ENCODE measurements around the gene ADAMTS15. TPM values are rescaled to one million over a fixed set of nuclear protein-coding genes. Genes with fewer than 3 reads are reported as not detected.
"Not testable (repeated sequence)": the region's sequence is repeated elsewhere in the genome, so short reads cannot be mapped to it uniquely, and the experiment has no call there.

Gene ADAMTS15
- total RNA-seq, 1 donor from 2014 or later, result 34.4 TPM

DNA sequence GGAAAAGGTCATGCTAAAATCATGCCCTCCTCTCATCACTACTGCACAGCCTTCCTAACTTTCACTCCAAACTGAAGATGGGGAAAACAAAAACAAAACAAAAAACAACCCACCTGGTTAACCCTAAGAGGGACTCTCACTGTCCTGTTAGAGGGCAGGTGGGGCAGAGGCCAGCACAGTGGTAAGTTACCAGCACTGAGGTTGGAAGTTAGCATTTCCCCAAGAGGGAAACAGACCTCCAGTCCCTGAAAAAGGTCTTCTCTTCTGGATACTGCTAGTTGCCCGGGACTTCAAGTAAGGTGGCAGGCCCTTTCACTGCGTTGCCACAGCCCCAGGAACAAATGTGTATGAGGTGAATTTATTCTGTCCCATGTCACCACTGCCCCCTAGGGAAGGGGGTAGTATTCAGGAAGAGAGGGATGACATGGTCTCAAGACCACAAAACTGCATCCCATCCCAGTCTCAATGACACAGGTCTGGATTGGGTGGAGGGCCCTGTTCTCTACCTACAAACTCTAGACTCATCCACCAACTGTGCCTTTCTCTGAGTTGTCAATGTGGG lies 19.2 kb upstream of the ADAMTS15 start:
- DNase-seq, result no peak
- intact Hi-C loops (cut with micrococcal nuclease), result loop anchor here (10.0 kb wide), 1 partner anchor 214 kb away; no protein-coding TSS in a partner anchor
- ATAC-seq, result no peak

DNA sequence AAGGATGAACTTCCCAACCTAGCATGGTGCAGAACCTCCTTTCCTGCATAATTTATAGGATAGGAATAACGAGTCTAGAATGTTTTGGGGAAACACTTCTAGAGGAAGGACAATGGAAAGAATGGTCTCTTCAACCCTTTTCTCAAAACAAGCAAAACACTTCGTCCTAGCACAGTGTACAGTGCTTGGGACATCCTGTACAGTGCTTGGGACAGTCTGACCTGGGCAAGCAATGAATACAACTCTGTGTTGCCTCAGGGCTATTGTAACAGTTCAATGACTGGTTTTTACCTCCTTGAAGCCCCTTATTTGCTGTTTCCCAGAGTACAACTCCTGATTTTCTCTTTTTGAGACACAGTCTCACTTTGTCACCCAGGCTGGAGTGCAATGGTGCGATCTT lies 18.5 kb upstream of the ADAMTS15 start:
- DNase-seq (no peak), ATAC-seq (no peak)
- intact Hi-C loops (cut with micrococcal nuclease), result loop anchor here (10.0 kb wide), 2 partner anchors 215 to 465 kb away; no protein-coding TSS in a partner anchor

DNA sequence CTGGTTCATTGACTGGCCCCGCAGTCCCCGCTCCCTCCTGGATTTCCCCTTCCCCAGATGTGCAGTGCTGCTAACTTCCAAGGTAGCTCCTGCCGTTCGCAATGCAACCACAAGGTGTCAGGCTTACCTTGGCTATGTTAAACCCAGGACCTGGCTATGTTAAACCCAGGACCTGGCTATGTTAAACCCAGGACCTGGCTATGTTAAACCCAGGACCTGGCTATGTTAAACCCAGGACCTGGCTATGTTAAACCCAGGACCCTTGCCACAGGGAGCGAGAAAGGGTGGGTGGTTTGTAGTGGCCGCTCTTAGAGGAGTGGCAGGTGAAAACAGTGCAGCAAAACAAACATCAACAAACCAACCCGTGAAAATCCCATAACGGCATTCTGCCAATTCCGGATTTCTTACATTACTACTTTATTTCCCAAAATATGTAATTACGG lies 17.1 kb upstream of the ADAMTS15 start:
- peak; percentile 35 for ATAC-seq
- intact Hi-C loops (cut with micrococcal nuclease), result loop anchor here (10.0 kb wide), 1 partner anchor 463 kb away; no protein-coding TSS in a partner anchor
- DNase-seq, result peak; percentile 80

DNA sequence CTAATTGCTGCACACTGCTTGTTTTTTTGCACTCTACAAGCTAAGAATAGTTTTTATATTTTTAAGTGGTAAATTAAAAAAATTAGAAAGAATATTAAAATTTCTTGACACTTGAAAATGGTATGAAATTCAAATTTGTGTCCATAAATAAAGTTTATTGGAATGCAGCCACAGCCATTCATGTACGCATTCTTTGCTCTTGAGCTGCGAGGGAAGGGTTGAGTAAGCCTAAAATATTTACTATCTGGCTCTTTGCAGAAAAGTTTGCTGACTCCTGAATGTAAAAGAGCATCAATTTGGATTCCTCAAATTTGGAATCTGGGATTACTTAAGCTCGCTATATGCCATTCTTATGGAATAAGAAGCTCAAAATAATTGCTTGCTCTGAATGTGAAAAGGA lies 16.6 kb upstream of the ADAMTS15 start:
- intact Hi-C loops (cut with micrococcal nuclease), result loop anchor here (10.0 kb wide), 1 partner anchor 463 kb away; no protein-coding TSS in a partner anchor
- ATAC-seq, result no peak
- no peak for DNase-seq

DNA sequence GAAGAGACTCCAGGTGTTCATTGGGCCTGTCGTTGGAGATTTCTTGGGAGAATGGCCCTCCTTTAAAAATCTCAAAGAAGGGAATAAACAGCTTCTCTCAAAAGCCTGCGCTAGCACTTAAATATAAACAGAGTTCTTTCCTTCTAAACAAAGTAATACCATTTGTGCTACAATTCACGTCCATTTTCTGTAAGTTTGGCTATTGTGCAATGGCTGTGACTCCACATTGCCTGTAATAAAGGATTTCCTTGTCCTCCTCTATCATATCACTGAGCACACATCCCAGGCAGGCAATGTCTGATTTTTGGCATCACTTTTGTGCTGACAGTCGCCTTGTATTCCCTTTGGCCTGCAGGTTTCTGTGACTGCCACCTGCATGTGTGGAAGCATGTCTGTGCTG lies 15.1 kb upstream of the ADAMTS15 start:
- intact Hi-C loops (cut with micrococcal nuclease), result loop anchor here (10.0 kb wide), 1 partner anchor 461 kb away; no protein-coding TSS in a partner anchor

DNA sequence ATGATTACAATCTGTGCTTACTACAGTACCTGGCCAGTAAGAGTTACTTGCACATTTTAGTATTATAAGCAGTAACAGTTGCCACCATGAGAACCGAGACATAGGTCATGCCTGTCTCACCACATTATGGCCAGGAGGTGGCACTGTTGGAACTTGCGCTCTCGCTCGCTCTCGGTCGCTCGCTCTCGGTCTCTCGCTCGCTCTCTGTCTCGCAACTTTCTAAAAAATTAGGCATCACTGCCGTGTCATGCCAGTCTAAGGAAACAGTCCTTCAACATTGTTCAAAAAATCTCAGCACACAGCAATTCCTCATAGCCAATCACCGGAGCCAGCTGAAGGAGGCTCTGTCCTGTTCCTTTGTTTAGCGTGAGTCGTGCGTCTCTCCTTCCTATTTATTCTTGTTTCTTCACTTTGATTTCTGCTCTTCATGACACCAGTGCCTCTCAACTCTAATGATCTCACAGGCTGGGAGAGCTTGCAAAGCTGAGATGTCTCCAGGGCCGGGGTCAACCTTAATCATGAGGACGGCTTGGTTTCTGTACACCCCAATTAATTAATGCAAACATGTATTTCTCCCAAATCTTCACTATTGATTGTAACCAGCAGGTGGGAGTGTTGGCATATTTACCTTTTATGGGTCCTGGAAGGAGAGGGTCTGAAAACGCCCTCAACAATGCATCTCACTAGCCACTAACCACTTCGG lies 13.8 kb upstream of the ADAMTS15 start:
- peak; percentile 79 for DNase-seq
- intact Hi-C loops (cut with micrococcal nuclease), result loop anchor here (10.0 kb wide), 1 partner anchor 460 kb away; no protein-coding TSS in a partner anchor
- ATAC-seq, result peak; percentile 92

More for the DNA sequence above, 15.1 kb upstream of the ADAMTS15 start:
- ATAC-seq (no peak), DNase-seq (no peak)

DNA sequence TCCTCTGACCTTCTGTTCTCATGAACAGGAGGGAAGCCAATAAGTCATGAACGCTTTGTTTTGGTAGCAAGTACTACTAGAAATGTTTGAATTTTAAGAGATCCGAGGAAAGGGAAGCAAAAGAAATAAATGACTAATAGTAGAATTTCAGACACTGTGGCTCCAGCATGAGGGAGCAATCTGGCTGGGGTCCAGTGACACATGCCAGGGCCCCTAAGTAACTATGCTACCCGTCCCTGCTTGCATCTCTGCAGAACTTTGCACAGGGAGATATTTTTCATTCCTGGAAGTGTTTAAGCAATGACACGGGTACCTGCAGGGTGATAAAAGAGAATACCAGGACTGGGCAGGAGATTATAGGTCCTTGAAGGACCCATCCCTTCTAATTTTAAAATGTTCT lies 12.8 kb upstream of the ADAMTS15 start:
- no peak for ATAC-seq
- no peak for DNase-seq
- intact Hi-C loops (cut with micrococcal nuclease), result loop anchor here (2.0 to 10.0 kb wide), 2 partner anchors 425 to 459 kb away; no protein-coding TSS in a partner anchor

DNA sequence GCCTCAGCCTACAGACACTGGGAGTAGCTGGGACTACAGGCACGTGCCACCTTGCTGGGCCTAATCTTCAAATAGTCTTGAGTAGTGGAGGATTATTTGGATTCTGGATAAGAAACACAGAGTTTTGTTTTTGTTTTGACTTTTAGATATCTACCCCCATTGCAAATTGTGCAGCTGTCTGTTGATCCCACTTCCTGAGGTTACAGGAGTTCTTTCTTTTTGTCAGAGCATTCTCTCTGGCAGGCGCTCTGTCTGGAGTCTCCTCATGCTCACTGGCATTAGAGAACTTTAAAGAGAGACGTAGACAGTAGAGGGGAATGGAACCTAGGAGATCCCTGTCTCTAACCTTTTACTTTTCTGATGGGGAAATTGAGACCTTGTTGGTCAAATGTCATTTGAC lies 12.3 kb upstream of the ADAMTS15 start:
- ATAC-seq, result no peak
- no peak for DNase-seq
- intact Hi-C loops (cut with micrococcal nuclease), result loop anchor here (2.0 to 10.0 kb wide), 2 partner anchors 425 to 459 kb away; no protein-coding TSS in a partner anchor

DNA sequence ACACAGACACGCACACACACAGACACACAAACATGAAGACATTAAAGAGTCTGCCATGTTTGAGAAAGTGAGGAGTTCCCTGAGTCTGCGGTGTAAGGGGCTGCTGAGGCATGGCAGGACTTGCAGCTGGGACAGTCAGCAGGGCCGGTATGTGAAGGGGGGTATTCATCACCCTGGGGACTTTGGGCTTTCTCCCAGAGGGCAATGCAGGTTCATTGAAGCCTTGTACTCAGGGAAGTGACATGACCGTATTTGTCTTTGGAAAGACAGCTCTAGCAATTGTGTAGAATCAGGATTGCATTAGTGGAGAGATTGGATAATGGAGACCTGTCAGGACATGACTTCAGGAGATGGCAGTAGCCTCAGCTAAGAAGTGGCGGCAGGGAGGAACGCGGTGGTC lies 10.6 kb upstream of the ADAMTS15 start:
- ATAC-seq (no peak), DNase-seq (no peak)
- intact Hi-C loops (cut with micrococcal nuclease), result loop anchor here (2.0 to 10.0 kb wide), 2 partner anchors 423 to 457 kb away; no protein-coding TSS in a partner anchor

DNA sequence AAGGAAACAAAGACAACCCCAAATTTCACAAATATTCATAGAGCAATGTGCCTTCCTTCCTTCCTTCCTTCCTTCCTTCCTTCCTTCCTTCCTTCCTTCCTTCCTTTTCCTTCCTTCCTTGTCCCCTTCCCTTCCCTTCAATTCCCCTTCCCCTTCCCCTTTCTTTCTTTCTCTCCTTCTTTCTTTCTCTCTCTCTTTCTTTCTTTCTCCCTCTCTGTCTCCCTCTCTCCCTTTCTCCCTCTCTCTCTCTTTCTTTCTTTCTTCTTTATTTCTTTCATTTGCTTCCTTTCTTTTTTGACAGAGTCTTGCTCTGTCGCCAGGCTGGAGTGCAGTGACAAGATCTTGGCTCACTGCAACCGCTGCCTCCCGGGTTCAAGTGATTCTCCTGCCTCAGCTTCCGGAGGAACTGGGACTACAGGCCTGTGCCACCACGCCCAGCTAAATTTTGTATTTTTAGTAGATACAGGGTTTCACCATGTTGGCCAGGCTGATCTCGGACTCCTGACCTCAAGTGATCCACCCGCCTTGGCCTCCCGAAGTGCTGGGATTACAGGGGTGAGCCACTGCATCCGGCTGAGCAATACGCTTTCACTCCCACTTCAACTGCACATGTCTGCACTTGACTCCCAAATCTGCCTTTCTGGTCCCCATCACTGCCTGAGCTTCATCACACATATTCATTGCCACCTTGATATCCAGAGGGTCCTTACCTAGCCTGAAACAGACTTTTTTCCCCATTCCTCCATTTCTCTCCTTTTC lies 9.9 kb upstream of the ADAMTS15 start:
- not testable (repeated sequence) for ATAC-seq

DNA sequence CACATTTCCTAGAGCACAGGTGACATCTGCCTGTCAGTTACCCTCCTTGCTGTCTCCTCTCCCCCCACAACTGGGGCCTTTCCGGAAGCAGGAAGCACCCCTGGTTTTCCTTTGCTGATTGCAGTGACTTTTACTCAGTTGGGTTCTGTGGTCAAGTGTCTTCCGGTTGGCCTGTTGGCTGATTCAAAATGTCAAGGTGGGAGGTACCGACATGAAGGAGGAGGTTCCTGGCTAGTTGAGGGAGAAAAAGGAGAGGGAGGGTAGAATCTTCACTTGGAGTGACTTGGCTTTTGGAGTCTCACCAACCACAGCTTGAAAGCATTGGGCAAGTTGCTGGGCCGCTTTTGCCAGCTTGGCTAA lies 9.3 kb upstream of the ADAMTS15 start:
- intact Hi-C loops (cut with micrococcal nuclease), result loop anchor here (10.0 kb wide), 1 partner anchor 456 kb away; no protein-coding TSS in a partner anchor
- no peak for ATAC-seq
- no peak for DNase-seq

More for the DNA sequence above, 9.9 kb upstream of the ADAMTS15 start:
- not testable (repeated sequence) for DNase-seq
- intact Hi-C loops (cut with micrococcal nuclease), result loop anchor here (10.0 kb wide), 1 partner anchor 456 kb away; no protein-coding TSS in a partner anchor

DNA sequence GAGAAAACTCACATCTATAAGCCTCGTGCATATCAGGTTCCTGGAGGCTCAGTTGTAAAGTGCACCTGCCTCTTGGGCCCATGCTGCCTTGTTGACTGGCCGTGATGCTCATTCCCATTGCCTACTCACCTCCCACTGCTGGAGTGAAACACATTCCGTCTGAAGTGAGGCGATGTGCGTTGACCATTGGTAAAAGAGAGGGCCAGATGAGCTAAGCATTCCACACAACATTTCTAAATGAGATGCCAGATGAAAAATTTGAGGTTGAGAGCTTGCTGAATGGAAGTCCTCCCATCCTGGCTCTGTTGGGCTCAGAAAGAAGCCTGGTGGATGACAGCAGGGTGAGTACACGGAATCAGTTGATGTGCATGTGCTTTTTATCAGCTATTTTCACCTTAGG lies 8.6 kb upstream of the ADAMTS15 start:
- DNase-seq, result no peak
- ATAC-seq, result no peak
- intact Hi-C loops (cut with micrococcal nuclease), result loop anchor here (10.0 kb wide), 1 partner anchor 455 kb away; no protein-coding TSS in a partner anchor

DNA sequence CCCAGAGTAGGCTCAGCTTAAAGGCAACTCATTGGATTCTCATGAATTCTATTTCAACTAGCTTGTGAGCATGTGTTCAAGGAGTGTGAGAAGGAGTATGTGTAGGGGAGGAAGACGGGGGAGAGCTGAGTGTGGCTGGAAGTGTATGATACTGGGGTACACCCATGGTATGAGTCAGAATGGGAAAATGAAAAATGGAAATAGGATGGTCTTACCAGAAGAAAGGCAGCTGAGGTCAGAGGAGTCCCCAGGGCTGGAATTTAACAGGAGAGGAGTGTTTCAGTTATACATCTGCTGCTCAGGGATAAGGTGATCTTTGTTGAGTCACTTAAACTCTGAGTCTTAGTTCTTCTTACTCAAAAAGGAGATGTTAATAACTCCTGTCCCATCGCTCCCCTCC lies 6.7 kb upstream of the ADAMTS15 start:
- ATAC-seq, result no peak
- no peak for DNase-seq
- intact Hi-C loops (cut with micrococcal nuclease), result no loop called here

DNA sequence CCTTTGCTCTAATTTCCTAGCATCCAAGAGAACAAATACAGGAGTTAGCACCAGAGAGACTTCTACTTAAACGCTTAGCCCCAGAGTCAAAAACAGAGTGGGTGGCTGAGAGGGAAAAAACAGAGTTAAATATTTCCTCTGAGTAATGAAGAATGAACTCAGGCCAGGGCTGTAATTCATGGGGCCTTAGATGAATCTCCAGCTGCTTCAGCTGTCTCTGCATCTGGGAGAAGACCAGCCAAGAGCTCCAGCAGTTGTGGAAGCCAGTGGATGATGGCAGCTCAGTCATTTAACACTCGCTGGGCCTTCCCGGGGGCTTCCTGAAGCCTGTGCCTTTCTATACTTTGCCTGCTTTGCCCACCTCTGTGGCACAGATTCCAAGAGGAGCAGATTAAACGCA lies 5.7 kb upstream of the ADAMTS15 start:
- no peak for DNase-seq
- intact Hi-C loops (cut with micrococcal nuclease), result no loop called here
- ATAC-seq, result peak; percentile 61

DNA sequence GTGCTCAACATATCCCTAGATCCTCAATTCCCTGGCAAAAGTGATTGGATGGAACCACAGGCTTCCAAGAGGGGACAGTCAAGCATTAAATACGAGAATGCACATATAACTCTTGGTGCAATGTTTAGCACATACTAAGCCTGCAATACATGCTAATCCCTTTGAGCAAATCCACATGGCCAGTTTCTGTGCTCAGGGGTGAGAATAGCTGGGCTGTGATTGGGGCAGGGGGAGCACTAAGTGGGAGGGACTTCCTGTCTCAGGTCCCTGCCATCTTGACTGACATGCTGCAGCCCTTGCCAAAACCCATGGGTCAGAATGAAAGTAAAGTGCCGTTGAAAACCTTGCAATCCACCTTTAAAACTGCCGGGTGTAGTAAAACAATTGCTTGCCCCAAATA lies 2.7 kb upstream of the ADAMTS15 start:
- ATAC-seq (no peak), DNase-seq (no peak)
- intact Hi-C loops (cut with micrococcal nuclease), result no loop called here

DNA sequence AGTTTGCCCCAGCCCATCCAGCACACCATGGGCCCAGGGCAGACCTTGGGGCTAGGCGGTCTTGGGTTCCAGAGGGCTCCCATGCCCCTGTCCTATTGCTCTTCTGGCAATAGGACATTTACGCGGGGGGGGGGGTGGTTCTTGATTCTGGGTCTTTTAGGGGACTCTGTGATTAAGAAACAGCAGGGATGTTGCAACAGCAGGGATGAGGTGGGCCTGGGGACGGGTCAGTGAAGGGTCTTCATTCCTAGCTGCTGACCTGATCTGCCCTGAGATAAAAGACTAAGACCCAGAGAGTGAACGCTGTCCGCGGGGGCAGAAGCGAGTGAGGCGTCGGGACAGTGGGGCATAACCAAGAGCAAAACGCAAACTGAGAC lies 418 bp upstream of the ADAMTS15 start:
- no peak for DNase-seq
- no peak for ATAC-seq
- intact Hi-C loops (cut with micrococcal nuclease), result no loop called here

DNA sequence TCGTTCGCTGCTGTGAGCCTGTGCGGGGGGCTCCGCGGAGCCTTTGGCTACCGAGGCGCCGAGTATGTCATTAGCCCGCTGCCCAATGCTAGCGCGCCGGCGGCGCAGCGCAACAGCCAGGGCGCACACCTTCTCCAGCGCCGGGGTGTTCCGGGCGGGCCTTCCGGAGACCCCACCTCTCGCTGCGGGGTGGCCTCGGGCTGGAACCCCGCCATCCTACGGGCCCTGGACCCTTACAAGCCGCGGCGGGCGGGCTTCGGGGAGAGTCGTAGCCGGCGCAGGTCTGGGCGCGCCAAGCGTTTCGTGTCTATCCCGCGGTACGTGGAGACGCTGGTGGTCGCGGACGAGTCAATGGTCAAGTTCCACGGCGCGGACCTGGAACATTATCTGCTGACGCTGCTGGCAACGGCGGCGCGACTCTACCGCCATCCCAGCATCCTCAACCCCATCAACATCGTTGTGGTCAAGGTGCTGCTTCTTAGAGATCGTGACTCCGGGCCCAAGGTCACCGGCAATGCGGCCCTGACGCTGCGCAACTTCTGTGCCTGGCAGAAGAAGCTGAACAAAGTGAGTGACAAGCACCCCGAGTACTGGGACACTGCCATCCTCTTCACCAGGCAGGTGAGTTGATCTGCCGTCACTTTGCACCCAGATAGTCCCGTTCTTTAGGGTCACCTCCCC lies 1.0 kb downstream of the ADAMTS15 start:
- intact Hi-C loops (cut with micrococcal nuclease), result no loop called here
- ATAC-seq (peak; percentile 12), DNase-seq (peak; percentile 51)

DNA sequence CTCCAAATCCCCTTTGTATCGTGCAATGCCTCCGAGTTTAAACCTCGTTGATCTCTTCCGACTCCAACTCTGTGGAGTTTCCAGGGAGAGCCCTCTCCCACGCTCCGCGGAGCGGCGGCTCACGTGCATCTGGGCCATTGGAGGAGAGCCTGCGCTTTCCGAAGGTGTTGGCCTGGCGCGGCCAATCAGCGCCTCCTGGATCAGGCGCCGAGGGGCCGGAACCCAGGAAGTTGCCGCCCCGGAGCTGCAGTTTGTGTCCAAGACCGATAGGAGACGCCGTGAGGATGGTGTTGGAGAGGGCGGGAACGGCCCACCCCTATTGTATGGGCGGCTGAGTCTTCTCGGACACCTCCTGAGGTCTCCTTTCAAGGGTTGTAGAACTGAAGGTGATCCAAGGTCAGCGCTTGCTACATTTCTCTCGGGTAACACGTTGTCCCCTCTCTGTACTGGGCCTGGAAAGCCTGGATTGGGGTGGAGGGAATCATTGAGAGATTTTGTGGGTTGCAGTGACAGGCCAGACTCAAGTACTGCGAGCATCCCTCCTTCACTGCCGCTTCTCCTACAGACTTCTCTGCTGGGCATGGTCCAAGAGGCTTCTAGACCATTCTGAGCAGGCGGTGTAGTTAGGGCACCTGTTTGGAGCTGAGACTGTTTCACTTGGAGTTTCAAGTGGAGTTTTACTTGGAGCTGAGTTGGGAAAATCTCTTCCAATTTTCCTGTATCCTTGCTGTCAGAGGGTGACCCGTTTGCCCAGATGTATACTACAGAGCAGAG lies 1.7 kb downstream of the ADAMTS15 start:
- intact Hi-C loops (cut with micrococcal nuclease), result loop anchor here (10.0 kb wide), 1 partner anchor 225 kb away; no protein-coding TSS in a partner anchor
- ATAC-seq (peak; percentile 69), DNase-seq (peak; percentile 94)
